ENCODE results near the gene IL32. TPM values are rescaled to one million over a fixed set of nuclear protein-coding genes. Genes with fewer than 3 reads are reported as not detected.

Gene IL32
- total RNA-seq, 1 donor from 2014 or later, result 52.0 TPM

DNA sequence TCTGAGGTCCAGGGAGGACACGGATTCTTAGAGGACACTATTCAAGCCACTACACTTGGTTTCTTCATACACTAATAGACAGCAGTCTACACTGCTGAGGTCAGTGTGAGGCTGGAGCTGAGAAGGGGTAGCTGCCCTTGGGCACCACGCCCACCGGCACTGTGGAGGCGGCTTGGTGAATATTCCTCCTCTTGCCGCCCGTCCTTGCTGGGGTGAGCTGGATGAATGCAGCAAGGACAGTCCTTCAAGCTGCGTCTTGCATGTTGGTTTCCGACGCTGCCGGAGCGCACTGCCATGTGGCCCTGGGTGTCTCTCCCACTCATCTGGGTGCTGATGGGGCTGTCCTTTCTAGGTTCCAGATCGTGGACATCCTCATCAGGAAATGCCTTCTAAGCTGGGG is 49.6 kb downstream of the IL32 start:
- DNase-seq (ENCODE audit: low read depth in 2 of 2), result no peak

- no peak for DNase-seq (ENCODE audit: low read depth in 2 of 2)
These were observed 50.1 kb downstream of the IL32 start for GRCh38 chr16:3115561-3115960.

DNA sequence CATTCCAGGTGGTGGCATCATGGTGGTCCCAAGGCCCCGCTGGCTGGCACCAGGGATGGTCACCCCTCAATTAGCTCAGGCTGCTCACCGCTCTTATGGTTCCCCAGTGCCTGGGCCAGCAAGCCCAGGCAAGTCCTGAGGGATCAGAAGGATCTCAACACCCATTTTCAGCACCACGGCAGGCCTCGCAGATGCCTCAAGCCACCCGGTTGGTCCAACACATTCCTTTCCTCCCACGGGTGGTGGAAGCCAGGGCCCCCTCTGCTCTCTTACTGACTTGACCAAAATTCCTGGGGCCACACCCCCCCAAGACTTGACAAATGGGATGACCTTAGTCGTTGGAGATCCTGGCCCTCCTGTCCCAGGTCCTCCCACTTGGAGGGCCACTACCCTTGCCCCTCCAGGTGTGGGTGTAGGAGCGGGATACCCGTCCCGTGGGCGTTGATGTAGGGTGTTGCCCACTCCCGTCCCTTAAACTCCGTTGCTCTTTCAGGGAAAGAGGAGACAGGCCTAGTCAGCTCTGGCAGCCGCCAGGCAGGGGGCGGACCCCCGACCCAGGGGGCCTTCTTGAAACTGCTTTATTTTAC is 52.9 kb downstream of the IL32 start:
- no peak for DNase-seq (ENCODE audit: low read depth in 2 of 2)

GRCh38 chr16:3118846-3119245 is 53.4 kb downstream of the IL32 start:
- no peak for DNase-seq (ENCODE audit: low read depth in 2 of 2)

Other genes with a start within 250 kb of the IL32 start
- gene PRSS21, start 248.4 kb upstream of the IL32 start, total RNA-seq, result 0.89 and 1.8 TPM in 2 replicates
- gene ZG16B, start 235.3 kb upstream of the IL32 start, total RNA-seq, result 0.13 TPM in 1 of 2 replicates, not detected in the other
- not detected in 2 replicates for gene PRSS22, start 207.5 kb upstream of the IL32 start, total RNA-seq
- 31.5 and 33.1 TPM in 2 replicates for gene FLYWCH2, start 182.4 kb upstream of the IL32 start, total RNA-seq
- gene FLYWCH1, start 153.7 kb upstream of the IL32 start, total RNA-seq, result 19.0 and 26.6 TPM in 2 replicates
- not detected in 2 replicates for gene KREMEN2, start 101.4 kb upstream of the IL32 start, total RNA-seq
- gene PAQR4, start 96.3 kb upstream of the IL32 start, total RNA-seq, result 4.8 and 7.4 TPM in 2 replicates
- 2.5 and 3.6 TPM in 2 replicates for gene PKMYT1, start 85.2 kb upstream of the IL32 start, total RNA-seq
- not detected in 2 replicates for gene CLDN9, start 52.7 kb upstream of the IL32 start, total RNA-seq
- gene CLDN6, start 47.5 kb upstream of the IL32 start, total RNA-seq, result not detected in 2 replicates
- 39.8 and 50.3 TPM in 2 replicates for gene TNFRSF12A, start 45.3 kb upstream of the IL32 start, total RNA-seq
- gene HCFC1R1, start 41.7 kb upstream of the IL32 start, total RNA-seq, result 3.1 and 4.4 TPM in 2 replicates
- 22.2 and 24.3 TPM in 2 replicates for gene THOC6, start 41.6 kb upstream of the IL32 start, total RNA-seq
- not detected in 2 replicates for gene BICDL2, start 28.7 kb upstream of the IL32 start, total RNA-seq
- gene MMP25, start 19.1 kb upstream of the IL32 start, total RNA-seq, result under 0.01 and 0.13 TPM in 2 replicates
- gene ZSCAN10, start 33.7 kb downstream of the IL32 start, total RNA-seq, result not detected in 2 replicates
- gene ZNF205, start 46.9 kb downstream of the IL32 start, total RNA-seq, result 14.9 and 17.2 TPM in 2 replicates
- gene ZNF213, start 69.4 kb downstream of the IL32 start, total RNA-seq, result 2.8 and 5.4 TPM in 2 replicates
- not detected in 2 replicates for gene OR1F1, start 122.6 kb downstream of the IL32 start, total RNA-seq
- gene ZNF200, start 169.5 kb downstream of the IL32 start, total RNA-seq, result 8.2 and 9.4 TPM in 2 replicates
- gene MEFV, start 191.0 kb downstream of the IL32 start, total RNA-seq, result under 0.01 TPM in 1 of 2 replicates, not detected in the other
- 31.2 and 46.8 TPM in 2 replicates for gene ZNF263, start 217.9 kb downstream of the IL32 start, total RNA-seq
- 2.8 and 2.9 TPM in 2 replicates for gene TIGD7, start 239.8 kb downstream of the IL32 start, total RNA-seq
- 10.1 and 13.7 TPM in 2 replicates for gene ZNF75A, start 239.9 kb downstream of the IL32 start, total RNA-seq

All from dermis microvascular lymphatic vessel endothelial cell (primary cell).